A549 (cell line): ENCODE measurements around the gene PKHD1.

Experiments
- EP300 ChIP-seq, 2 experiments: fragments of >200 bp; sonication (Bioruptor Twin); formaldehyde crosslinking; IDR thresholded peaks; 2 replicates in 1 of 2; 3 replicates in 1 of 2; pipeline ENCODE4 v1.6.1; 2016 to 2017
- POLR2A ChIP-seq: IDR thresholded peaks from 2 replicates; pipeline ENCODE4 v1.6.1; 2012; ENCODE audit warnings: mild to moderate bottlenecking, low read length
- TF ChIP-seq, protein P1 (sequence below): IDR thresholded peaks from 2 replicates; pipeline ENCODE4 v1.6.1; 2012

DNA sequence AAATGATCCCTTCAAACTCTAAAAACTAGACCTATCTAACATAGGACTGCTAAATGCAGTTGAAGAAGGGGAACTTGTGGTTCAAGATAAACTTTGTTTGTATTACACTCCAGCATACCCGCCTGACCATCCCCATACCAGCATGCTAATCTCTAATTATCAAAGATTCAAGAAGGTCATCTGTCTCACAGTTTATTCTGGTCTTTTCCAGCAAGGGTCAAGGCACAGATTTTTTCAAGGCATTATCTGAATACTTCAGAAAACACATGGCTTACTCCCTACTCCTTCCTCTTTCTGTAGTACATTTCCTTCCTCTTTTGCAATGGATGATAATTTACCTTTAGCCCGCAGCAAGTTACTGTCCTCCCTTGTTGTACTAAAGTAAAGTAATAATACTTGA is 174.1 kb downstream of the PKHD1 start:
- TF ChIP-seq, protein P1, sequence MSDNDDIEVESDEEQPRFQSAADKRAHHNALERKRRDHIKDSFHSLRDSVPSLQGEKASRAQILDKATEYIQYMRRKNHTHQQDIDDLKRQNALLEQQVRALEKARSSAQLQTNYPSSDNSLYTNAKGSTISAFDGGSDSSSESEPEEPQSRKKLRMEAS = no peak
- TF ChIP-seq EP300 (IDR thresholded peaks at IDR 0.05) = no peak
- TF ChIP-seq POLR2A = no peak
